Measurements from ENCODE around the gene SH3GL3. TPM values are rescaled to one million over a fixed set of nuclear protein-coding genes. Genes with fewer than 3 reads are reported as not detected.

The SH3GL3 gene
- total RNA-seq, 2 experiments from 2014 or later = not detected

GRCh38 chr15:83410532-83410931 lies 36.6 kb upstream of the SH3GL3 start:
- ChIA-PET CTCF (no interaction called here), POLR2A (no interaction called here)
- Histone ChIP-seq H3K4me3 (ENCODE audit: low read length) (no peak overlapping the region), H3K36me3 (ENCODE audit: insufficient read depth, low read length) (no peaks in the 10 kb centered on the region), H3K27me3 (ENCODE audit: control insufficient read depth in 1 of 2, insufficient read depth in 2 of 2, low read length in 2 of 2) (no peaks in the 10 kb centered on the region), H3K4me1 (ENCODE audit: insufficient read depth, low read length) (no peaks in the 10 kb centered on the region), H3K9me3 (ENCODE audit: control insufficient read depth in 1 of 2, insufficient read depth in 1 of 2, low read length in 2 of 2) (no peaks in the 10 kb centered on the region), H3K27ac (ENCODE audit: low read depth in 1 of 2, low read length in 2 of 2) (no peak overlapping the region)
- H3K4me1 Mint-ChIP-seq (ENCODE audit: low read depth) = no peaks in the 10 kb centered on the region
- H3K27ac Mint-ChIP-seq = no peak overlapping the region
- H3K27me3 Mint-ChIP-seq = peaks cover 22% of the 10 kb centered on the region
- H3K4me3 Mint-ChIP-seq = no peak overlapping the region
- no peak for TF ChIP-seq CTCF (IDR thresholded peaks at IDR 0.05)
- H3K9me3 Mint-ChIP-seq = peaks cover 5% of the 10 kb centered on the region
- intact Hi-C loops (cut with DNase I, micrococcal nuclease) = no loop called here
- no peaks in the 10 kb centered on the region for H3K36me3 Mint-ChIP-seq (ENCODE audit: low read depth)
- ATAC-seq (ENCODE audit: poor library complexity) (no peak), DNase-seq (no peak)

GRCh38 chr15:83413054-83413719 lies 34.0 kb upstream of the SH3GL3 start:
- DNase-seq (no peak), ATAC-seq (ENCODE audit: poor library complexity) (no peak)
- Mint-ChIP-seq H3K27ac (no peak overlapping the region), H3K36me3 (ENCODE audit: low read depth) (no peaks in the 10 kb centered on the region), H3K9me3 (peaks cover 5% of the 10 kb centered on the region), H3K27me3 (peaks cover 22% of the 10 kb centered on the region), H3K4me1 (ENCODE audit: low read depth) (no peaks in the 10 kb centered on the region), H3K4me3 (no peak overlapping the region)
- no peak overlapping the region for H3K27ac ChIP-seq (ENCODE audit: low read depth in 1 of 2, low read length in 2 of 2)
- H3K4me3 ChIP-seq (ENCODE audit: low read length) = no peak overlapping the region
- intact Hi-C loops (cut with DNase I, micrococcal nuclease) = no loop called here
- no peaks in the 10 kb centered on the region for H3K27me3 ChIP-seq (ENCODE audit: control insufficient read depth in 1 of 2, insufficient read depth in 2 of 2, low read length in 2 of 2)
- no peaks in the 10 kb centered on the region for H3K9me3 ChIP-seq (ENCODE audit: control insufficient read depth in 1 of 2, insufficient read depth in 1 of 2, low read length in 2 of 2)
- ChIA-PET POLR2A (no interaction called here), CTCF (no interaction called here)
- no peak for TF ChIP-seq CTCF (IDR thresholded peaks at IDR 0.05)
- H3K36me3 ChIP-seq (ENCODE audit: insufficient read depth, low read length) = no peaks in the 10 kb centered on the region
- H3K4me1 ChIP-seq (ENCODE audit: insufficient read depth, low read length) = no peaks in the 10 kb centered on the region

DNA sequence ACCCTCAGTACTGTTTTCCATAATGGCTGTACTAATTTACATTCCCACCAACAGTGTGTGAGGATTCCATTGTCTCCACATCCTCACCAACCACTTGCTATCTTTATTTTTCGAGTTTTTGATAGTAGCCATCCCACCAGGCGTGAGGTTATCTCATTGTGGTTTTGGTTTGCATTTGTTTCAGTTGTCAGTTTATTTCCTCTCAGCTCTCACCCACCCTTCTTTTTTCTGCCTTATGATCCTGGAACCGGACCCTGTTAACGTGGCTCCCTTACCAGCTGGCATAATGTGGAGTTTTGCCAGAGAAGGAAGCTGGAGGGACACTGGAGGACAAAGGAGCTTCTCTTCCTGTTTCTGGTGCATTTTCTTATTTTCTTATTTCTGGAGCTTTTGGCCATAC lies 25.1 kb upstream of the SH3GL3 start:
- DNase-seq (no peak), ATAC-seq (ENCODE audit: poor library complexity) (no peak)
- Mint-ChIP-seq H3K4me1 (ENCODE audit: low read depth) (no peaks in the 10 kb centered on the region), H3K36me3 (ENCODE audit: low read depth) (no peaks in the 10 kb centered on the region), H3K27me3 (peaks cover 45% of the 10 kb centered on the region), H3K9me3 (peaks cover 3% of the 10 kb centered on the region), H3K27ac (no peak overlapping the region), H3K4me3 (no peak overlapping the region)
- Histone ChIP-seq H3K4me1 (ENCODE audit: insufficient read depth, low read length) (no peaks in the 10 kb centered on the region), H3K9me3 (ENCODE audit: control insufficient read depth in 1 of 2, insufficient read depth in 1 of 2, low read length in 2 of 2) (no peaks in the 10 kb centered on the region), H3K27ac (ENCODE audit: low read depth in 1 of 2, low read length in 2 of 2) (no peak overlapping the region), H3K36me3 (ENCODE audit: insufficient read depth, low read length) (no peaks in the 10 kb centered on the region), H3K4me3 (ENCODE audit: low read length) (no peak overlapping the region), H3K27me3 (ENCODE audit: control insufficient read depth in 1 of 2, insufficient read depth in 2 of 2, low read length in 2 of 2) (peaks cover 3 to 4% of the 10 kb centered on the region in 2 experiments)
- intact Hi-C loops (cut with DNase I, micrococcal nuclease) = no loop called here
- POLR2A ChIA-PET = no interaction called here
- CTCF ChIA-PET = no interaction called here
- TF ChIP-seq CTCF (IDR thresholded peaks at IDR 0.05) = no peak
